GM18858 (cell line): ENCODE results near the gene CUX1.

Experiments used
- ATAC-seq: cut with Tn5 transposase; IDR thresholded peaks from one replicate; pipeline ENCODE4 v1.9.1; 2021; ENCODE audit not compliant: unreplicated experiment

CUX1 gene

DNA sequence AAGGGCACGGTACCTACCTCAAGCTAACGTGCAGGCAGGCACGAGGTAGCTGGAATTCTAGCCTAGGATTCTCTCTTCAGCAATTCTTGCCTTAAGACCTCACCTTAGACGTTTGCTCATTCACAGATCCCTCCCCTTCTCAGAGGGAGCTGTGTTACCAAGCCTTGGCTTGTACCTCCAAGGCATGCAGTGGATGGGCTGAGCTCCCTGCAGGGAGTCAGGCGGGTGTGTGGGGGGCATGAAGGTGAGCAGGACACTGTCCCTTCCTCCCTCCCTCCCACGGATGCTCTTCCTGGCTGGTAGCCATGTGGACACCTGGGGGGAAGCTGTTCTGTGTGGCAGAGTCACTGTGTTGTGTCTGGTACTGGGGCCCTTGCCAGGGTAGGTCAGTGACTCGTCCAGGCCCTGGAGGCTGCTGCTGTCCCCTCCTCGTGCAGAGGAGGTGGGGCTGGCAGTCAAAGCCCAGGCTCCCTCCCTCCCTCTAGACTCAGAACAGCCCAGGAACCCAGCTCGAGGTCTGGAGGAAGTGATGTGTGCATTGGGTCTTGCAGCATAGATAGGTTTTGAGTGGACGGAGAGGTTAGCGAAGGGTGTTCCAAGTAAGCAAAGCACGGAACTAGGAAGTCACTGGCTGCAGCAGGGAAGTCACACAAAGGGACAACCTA lies 247.1 kb downstream of the CUX1 start:
- no peak for ATAC-seq

GRCh38 chr7:102065226-102065625 lies 247.8 kb downstream of the CUX1 start:
- ATAC-seq = no peak

DNA sequence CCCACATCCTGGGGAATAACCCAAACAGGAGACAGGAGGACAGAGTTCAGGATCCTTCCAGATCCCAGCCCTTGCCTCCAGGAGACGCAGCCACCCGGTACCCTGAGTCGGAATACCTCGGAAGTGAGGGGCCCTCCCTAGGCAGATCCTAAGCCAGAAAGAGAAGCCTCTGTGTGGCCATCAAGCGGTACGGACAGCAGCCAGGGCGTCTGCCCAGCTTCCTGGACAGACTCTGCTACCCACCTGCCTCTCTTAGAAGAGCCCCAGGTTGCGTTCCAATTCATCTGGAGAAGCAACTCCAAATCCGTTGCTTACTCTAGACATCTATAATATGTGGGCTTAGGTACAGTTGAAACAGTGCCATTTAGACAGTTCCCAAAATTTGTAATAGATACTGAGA lies 249.1 kb downstream of the CUX1 start:
- no peak for ATAC-seq

- ATAC-seq = no peak
Observed at GRCh38 chr7:102068846-102069245, 251.4 kb downstream of the CUX1 start.

DNA sequence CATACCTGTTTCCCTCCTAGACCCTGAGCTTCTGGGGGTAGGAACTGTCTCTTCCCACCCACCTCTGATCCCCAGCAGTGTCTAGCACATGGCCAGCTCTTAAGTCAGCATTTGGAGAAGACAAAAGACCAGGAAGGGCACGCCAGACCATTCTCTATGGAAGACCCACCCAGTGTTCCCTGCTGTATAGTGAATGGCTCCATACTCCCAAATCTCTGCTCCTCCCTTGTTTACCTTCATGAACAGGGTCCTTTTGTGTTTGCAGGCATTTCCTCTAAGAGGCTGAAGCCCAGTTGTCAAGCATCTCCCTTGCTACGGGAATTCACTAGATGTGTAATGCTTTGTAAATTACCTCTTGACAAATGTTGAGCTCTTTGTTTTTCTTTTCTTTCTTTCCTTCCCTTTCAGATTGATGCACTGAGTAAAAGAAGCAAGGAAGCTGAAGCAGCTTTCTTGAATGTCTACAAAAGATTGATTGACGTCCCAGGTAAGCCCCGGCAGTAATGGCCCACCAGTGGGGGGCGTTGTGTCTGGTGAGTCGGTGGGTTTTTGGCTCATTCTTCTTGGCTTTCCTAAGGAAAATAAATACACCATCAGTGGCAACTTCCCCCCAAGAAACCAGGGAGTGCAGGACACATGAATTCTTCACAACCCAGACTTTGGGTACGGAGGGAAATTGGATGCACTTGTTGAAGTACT lies 252.7 kb downstream of the CUX1 start:
- ATAC-seq = no peak

DNA sequence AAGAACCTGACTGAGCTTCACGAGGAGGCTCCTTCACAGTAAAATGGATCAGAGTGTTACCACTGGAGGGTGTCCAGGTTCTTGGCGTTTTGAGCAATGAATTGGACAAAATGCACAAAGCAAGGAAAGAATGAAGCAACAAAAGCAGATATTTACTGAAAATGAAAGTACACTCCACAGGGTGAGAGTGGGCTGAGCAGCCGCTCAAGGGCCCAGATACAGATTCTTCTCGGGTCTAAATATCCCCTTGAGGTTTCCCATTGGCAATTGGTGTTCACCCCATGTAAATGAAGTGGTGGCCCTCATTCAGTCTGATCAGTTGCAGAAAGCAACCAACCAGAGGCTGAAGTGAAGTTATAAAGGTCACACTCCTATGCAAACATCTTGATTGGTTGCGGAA lies 254.6 kb downstream of the CUX1 start:
- no peak for ATAC-seq

DNA sequence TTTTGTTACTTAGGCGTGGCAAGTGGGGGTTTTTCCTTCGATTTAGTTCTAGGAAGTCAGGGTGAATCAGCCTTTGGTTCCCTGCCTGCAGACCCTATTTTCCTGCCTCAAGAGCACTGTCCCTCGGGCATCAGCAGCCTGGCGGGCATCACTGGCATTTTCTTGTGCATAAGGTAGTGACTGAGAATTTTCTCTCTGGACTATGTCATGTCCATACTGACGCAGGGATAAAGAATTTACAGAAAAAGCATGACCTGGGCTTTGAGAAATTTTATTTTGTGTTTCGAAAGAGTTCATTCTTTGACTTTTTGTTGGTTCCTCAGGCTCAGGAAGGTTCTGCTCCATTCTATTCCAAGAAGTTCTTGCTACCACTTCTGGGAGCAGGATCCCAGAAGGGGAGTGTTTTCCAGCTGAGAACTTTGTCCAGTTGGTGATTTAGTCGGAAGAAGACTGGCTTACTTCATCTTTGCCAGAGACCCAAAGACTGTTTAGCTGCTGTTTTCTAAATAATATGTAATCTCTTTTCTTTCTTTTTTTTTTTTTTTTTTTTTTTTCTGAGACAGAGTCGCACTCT lies 255.3 kb downstream of the CUX1 start:
- ATAC-seq = no peak

DNA sequence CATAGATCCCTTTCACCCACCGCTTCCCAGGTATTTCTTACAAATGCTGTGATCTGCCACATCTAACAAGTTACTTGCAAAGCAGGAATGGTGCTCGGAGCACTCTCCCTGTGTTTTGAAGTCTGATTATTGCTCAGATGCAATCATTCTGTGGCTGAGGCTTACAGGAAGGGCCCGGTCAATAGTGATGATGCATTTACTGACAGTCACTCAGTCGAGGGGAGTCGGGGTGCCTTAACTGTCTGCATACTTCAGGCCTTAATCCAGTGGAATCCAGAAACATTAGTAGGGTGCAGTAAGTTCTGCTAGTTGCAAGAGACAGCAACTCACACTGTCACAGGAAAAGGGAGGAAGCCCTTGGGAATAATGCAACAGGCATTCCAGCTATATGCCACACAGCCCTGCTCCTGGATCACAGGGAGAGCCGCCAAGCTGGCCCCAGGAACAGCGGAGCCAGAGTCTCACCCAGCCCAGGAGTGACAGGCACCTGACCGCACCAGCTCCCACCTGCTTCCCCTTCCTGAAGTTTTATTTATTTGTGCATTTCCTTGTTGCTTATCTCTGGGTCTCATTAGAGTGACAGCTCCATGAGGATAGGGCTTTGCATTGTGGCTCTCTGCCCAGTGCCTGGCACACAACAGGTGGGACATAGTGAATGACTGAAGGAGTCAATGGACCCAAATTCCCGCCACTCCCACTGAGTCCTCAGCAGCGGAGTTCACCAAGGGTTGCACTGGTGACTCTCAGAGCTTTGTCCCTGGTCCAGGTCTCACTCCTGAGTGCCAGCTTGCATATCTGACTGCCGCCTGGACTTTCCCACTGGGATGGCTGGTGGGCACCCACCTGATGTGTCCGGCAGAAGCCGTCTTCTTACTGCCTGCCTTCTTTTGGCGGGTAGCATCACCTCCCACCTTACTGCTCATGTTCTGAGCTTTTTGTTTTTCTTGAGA lies 256.8 kb downstream of the CUX1 start:
- no peak for ATAC-seq

DNA sequence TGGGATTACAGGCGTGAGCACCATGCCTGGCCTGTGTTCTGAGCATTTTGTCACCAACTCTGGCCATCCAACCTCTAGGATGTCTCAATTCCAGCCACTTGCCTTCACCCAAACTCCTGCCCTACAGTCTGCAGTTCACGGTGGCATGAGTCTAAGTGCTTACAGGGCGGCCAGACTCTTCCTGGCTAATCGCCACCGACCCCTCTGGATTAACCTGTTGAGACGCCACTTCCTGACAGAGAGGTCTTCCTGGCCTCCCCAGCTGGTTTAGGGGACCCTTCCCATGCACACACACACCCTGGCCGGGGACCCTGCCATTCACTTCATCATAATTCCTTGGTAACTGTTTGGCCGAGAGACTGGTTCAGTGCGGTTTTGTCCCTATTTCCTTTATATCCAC lies 257.7 kb downstream of the CUX1 start:
- ATAC-seq = no peak

DNA sequence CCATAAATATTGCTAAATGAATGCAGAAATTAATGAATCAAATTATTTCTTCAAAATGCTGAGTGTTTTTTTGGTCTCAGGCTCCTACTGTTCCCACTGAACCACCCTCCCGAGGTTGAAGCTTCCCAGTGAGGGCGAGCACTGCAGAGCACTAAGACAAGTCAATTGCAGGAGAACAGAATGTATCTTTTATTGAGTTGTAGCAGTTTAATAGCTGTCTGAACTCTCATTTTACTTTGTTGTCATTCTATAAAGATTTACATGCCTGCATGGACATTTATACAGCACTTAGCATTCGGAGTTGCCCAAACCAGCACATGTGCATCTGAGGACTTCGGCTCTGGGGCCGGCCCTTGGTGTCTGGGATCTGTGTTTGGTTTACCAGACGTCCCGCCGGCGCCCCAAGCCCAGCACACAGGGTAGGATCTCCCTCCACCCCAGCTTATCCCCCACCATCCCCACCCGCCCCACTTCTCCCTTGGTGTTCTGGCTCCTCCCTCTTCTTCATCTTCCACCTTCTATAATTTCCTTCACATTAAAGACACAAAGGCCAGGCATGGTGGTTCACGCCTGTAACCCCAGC lies 258.2 kb downstream of the CUX1 start:
- no peak for ATAC-seq

- ATAC-seq = no peak
Observed at GRCh38 chr7:102077081-102077480, 259.7 kb downstream of the CUX1 start.

GRCh38 chr7:102079140-102080018 lies 262.0 kb downstream of the CUX1 start:
- no peak for ATAC-seq

DNA sequence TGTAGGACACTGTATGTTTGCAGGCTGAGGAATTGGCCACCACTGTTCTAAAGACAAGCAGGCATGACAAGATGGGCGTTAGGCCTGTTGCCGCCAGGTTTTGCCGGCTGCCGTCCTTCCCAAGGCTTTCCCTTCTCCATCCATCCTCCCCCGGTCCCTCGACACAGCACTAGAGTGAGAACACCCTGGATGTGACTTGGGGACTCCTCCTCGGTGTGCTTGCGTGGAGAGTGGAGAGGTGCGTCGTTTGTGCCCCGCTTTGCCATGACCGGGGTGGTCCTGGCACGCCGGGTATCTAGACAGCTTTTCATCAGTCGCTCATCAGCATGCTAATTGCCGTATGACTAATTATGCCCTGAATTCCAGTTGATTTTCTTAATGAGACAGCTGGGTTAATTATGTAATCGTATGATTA lies 262.6 kb downstream of the CUX1 start:
- ATAC-seq = no peak

- no peak for ATAC-seq
Observed at GRCh38 chr7:102080434-102081243, 263.2 kb downstream of the CUX1 start.

GRCh38 chr7:102081244-102081627 lies 263.8 kb downstream of the CUX1 start:
- ATAC-seq = no peak

GRCh38 chr7:102082693-102083368 lies 265.4 kb downstream of the CUX1 start:
- ATAC-seq = no peak

DNA sequence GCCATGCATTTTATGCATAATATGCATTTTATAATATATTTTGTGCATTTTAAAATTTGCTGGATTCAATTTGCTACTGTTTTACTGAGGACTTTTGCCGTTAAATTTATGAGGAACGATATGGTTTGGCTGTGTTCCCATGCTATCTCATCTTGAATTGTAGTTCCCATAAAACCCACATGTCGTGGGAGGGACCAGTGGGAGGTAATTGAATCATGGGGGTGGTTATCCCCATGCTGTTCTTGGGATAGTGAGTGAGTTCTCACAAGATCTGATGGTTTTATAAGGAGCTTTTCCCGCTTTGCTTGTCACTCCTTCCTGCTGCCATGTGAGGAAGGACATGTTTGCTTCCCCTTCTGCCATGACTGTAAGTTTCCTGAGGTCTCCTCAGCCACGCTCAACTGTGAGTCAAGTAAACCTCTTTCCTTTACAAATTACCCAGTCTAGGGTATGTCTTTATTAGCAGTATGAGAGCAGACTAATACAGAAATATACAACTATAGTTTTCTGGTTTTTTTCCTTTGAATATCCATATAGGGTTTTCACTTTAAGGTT lies 267.9 kb downstream of the CUX1 start:
- no peak for ATAC-seq
